Heart left ventricle (tissue), 16 donors: Measurements from ENCODE around the gene FOLR3. TPM values are rescaled to one million over a fixed set of nuclear protein-coding genes. Genes with fewer than 3 reads are reported as not detected.
"Not testable (repeated sequence)": the region's sequence is repeated elsewhere in the genome, so short reads cannot be mapped to it uniquely, and the experiment has no call there.

Experiments
- ATAC-seq, 4 donors: fragments of 200-7000 bp; cut with Tn5 transposase; one replicate each; pipeline ENCODE4 v1.9.1; 2020 to 2022; ENCODE audit warnings: moderate library complexity in 4 of 4, mild to moderate bottlenecking in 3 of 4, moderate number of reproducible peaks in 1 of 4
- DNase-seq, 5 donors: peaks; one replicate each; pipeline ENCODE4 v3.0.0-alpha.2; 2020
- H3K27ac ChIP-seq, 12 donors: fragments of 200-600 bp; sonication (generic) in 4 of 12; one replicate each; pipeline versions ENCODE4 v1.5.0 to v1.8.0; 2016 to 2022; ENCODE audit warnings: mild to moderate bottlenecking in 2 of 12
- H3K27me3 ChIP-seq, 9 donors: fragments of 200-600 bp; sonication (generic) in 2 of 9; one replicate each; pipeline versions ENCODE4 v1.5.1 to v1.8.0; 2016 to 2022; ENCODE audit warnings: mild to moderate bottlenecking in 3 of 9
- H3K36me3 ChIP-seq, 9 donors: fragments of 200-600 bp; sonication (generic) in 2 of 9; one replicate each; pipeline versions ENCODE4 v1.5.0 to v1.8.0; 2018 to 2022; ENCODE audit warnings: mild to moderate bottlenecking in 2 of 9
- H3K4me1 ChIP-seq, 12 donors: fragments of 200-600 bp; sonication (generic) in 4 of 12; one replicate each; pipeline versions ENCODE4 v1.5.0 to v1.8.0; 2016 to 2022; ENCODE audit warnings: mild to moderate bottlenecking in 3 of 12
- H3K4me3 ChIP-seq, 12 donors: fragments of 200-600 bp; sonication (generic) in 4 of 12; one replicate each; pipeline versions ENCODE4 v1.5.0 to v1.8.0; 2017 to 2022; ENCODE audit warnings: mild to moderate bottlenecking in 9 of 12, moderate library complexity in 4 of 12
- H3K9me3 ChIP-seq, 12 donors: fragments of 200-600 bp; sonication (generic) in 4 of 12; one replicate each; pipeline versions ENCODE4 v1.5.0 to v1.8.0; 2016 to 2022; ENCODE audit warnings: mild to moderate bottlenecking in 1 of 12
- POLR2A ChIP-seq, 2 donors: fragments of 450-650 bp; IDR thresholded peaks; one replicate each; pipeline ENCODE4 v1.6.1; 2017; ENCODE audit warnings: antibody characterized with exemption in 2 of 2, mild to moderate bottlenecking in 2 of 2, moderate library complexity in 2 of 2
- WGBS, 4 donors: extraction: QIAGEN DNeasy Blood & Tissue Kit in 2 of 4; methylation state at CpG; one replicate each; pipeline versions ENCODE4 v1.1.5 to v1.1.7; 2013 to 2018; 5-methylcytosine and 5-hydroxymethylcytosine counted together
- intact Hi-C, 10 donors: fragments of 100-400 bp; cut with DNase I; formaldehyde crosslinking; loops; one replicate each; pipeline versions ENCODE4 v1.11.1 to v1.14.2; 2022
- polyA plus RNA-seq, 2 donors: library from polyadenylated mRNA; stranded (reverse); fragments of 200-250 nt; gene quantifications; one replicate each; pipeline ENCODE4 v1.2.3, GENCODE V29; 2013
- total RNA-seq, 9 donors: library from RNA; depleted of rRNA in 2 of 9; stranded (reverse); fragments of >200 nt in 2 of 9; fragmentation: NEBNext Ultra II Directional in 3 of 9; extraction: Animal tissue kit (Norgen Biotek cat#: 25700) in 3 of 9; gene quantifications; one replicate each; pipeline versions ENCODE4 v1.1.0 to v1.2.4, GENCODE V29; 2016 to 2023
- TF ChIP-seq, protein P1 (sequence below), 12 donors: fragments of 200-600 bp; sonication (generic) in 4 of 12; IDR thresholded peaks; one replicate each; pipeline versions ENCODE4 v1.5.0 to v1.8.0; 2018 to 2022; ENCODE audit warnings: antibody characterized with exemption in 12 of 12, mild to moderate bottlenecking in 5 of 12
- donor health status: ischemic (EF 13 %, LVEDD 7.1; RV severe dilation, severe dysfunction).
- donor health status: healthy with polysubstance abuse.
- donor health status: DM: no; HTN: yes; CAD: no.
- donor health status: DM: no; HTN: no; CAD: no.
- donor health status: ischemic (EF 25% LVEDD 6.9; RV normal size, moderate dysfunction).
- donor health status: ischemic (EF 25% LVEDD 5.7; RV mildly dilated, moderate dysfunction).
- donor health status: healthy.
- donor health status: DM: yes; HTN: yes; CAD: no.
- donor health status: ischemic (EF 35%, LVEDD 5.7; RV mildly dilated, moderate dysfunction).
- donor health status: nonischemic (EF 11% LVEDD 7.7; RV severe dilation, severe dysfunction).
- donor health status: DM: yes; HTN: yes; CAD: no.
- donor health status: PGD.
- donor health status: ischemic (EF 29% LVEDD 5.4; RV normal size, mild dysfunction).
- donor health status: nonischemic (EF 23%, LVEDD 6.1; RV moderate dilation, normal function).

Gene FOLR3
- total and polyA plus RNA-seq, 11 donors, result 0.43 to 1.1 (median 0.85) TPM; not detected in 7

DNA sequence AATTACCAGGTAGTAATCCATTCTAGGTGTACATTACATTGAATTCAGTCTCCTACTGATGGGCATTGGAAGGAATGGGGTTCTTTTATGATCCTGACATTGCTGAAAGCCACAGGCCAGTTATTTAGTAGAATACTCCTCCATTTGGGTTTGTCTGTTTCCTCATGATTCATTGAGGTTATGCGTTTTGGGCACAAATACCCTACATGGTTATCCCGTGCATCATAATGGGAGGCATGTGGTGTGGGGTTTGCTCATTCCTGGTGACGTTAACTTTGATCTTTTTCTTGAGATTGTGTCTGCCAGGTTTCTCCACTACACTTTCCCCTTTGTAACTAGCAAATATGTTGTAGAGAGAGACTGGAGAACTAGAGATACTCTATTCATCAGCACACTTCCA lies 5.5 kb downstream of the FOLR3 start:
- Histone ChIP-seq H3K36me3 (no peaks in the 10 kb centered on the region), H3K4me3 (no peak overlapping the region), H3K27me3 (no peaks in the 10 kb centered on the region), H3K9me3 (no peaks in the 10 kb centered on the region), H3K4me1 (peaks cover 0 to 5% (median 0%) of the 10 kb centered on the region in 12 donors), H3K27ac (no peak overlapping the region)
- DNase-seq (no peak), ATAC-seq (no peak)
- TF ChIP-seq, protein P1, sequence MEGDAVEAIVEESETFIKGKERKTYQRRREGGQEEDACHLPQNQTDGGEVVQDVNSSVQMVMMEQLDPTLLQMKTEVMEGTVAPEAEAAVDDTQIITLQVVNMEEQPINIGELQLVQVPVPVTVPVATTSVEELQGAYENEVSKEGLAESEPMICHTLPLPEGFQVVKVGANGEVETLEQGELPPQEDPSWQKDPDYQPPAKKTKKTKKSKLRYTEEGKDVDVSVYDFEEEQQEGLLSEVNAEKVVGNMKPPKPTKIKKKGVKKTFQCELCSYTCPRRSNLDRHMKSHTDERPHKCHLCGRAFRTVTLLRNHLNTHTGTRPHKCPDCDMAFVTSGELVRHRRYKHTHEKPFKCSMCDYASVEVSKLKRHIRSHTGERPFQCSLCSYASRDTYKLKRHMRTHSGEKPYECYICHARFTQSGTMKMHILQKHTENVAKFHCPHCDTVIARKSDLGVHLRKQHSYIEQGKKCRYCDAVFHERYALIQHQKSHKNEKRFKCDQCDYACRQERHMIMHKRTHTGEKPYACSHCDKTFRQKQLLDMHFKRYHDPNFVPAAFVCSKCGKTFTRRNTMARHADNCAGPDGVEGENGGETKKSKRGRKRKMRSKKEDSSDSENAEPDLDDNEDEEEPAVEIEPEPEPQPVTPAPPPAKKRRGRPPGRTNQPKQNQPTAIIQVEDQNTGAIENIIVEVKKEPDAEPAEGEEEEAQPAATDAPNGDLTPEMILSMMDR (IDR thresholded peaks at IDR 0.05), result no peak
- no peak for TF ChIP-seq POLR2A (IDR thresholded peaks at IDR 0.05)
- intact Hi-C loops, result loop anchor here in 6 of 10 donors (5.0 kb wide), 2 partner anchors 114 to 164 kb away; no protein-coding TSS in a partner anchor
- 77 to 85% (median 82%) methylated on average over 3 of the region's 3 CpGs for WGBS, 4 donors

DNA sequence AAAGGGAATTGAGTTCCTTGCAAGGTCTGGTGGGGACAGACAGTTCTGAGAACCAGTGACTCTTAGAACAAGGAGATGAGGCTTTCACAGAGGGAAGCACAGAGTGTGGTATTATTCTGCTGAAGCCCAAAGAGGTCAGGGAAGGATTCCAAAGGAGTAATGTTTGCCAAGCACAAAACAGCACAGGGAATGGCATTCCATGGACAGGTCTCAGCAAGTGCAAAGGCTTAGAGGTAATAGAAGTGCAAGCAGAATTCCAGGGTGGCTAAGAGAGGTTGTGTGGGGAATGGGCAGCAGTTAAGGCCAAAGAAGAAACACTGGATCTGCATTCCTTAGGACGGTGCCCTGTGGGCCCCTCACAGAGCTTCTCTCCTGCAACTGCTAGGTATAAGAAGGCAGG lies 6.6 kb downstream of the FOLR3 start:
- H3K4me3 ChIP-seq, DNase-seq, H3K36me3 ChIP-seq, ATAC-seq, H3K27me3 ChIP-seq, H3K4me1 ChIP-seq, H3K9me3 ChIP-seq, H3K27ac ChIP-seq: not testable (repeated sequence)
- intact Hi-C loops, result loop anchor here in 6 of 10 donors (5.0 kb wide), 2 partner anchors 115 to 165 kb away; no protein-coding TSS in a partner anchor
- 38 to 57% (median 52%) methylated on average over 1 of the region's 1 CpG for WGBS, 4 donors

DNA sequence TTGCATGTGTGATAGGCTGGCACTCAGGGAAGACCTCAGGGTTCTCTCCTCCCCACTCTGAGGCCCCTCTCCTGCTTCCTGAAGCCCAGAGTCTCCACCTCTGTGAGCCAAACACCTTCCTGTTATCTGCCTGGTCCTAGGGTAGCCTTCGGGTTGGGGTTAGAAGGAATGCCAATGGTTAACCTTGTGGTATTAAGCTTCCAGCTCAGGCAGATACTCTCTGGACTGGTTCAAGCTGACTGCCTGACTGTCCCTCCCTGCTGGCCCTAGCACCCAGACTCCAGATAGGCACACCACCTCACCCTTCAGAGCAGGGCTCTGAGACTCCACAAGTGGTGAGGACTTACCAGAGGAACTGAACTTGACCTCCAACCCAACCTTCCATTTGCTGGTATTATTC lies 7.0 kb downstream of the FOLR3 start:
- WGBS, 4 donors, result 11 to 83% (median 45%) methylated on average over 1 of the region's 1 CpG
- intact Hi-C loops, result loop anchor here in 6 of 10 donors (5.0 kb wide), 2 partner anchors 115 to 165 kb away; no protein-coding TSS in a partner anchor
- not testable (repeated sequence) for H3K4me1 ChIP-seq, H3K4me3 ChIP-seq, H3K9me3 ChIP-seq, H3K27ac ChIP-seq, ATAC-seq, H3K36me3 ChIP-seq, H3K27me3 ChIP-seq, DNase-seq

DNA sequence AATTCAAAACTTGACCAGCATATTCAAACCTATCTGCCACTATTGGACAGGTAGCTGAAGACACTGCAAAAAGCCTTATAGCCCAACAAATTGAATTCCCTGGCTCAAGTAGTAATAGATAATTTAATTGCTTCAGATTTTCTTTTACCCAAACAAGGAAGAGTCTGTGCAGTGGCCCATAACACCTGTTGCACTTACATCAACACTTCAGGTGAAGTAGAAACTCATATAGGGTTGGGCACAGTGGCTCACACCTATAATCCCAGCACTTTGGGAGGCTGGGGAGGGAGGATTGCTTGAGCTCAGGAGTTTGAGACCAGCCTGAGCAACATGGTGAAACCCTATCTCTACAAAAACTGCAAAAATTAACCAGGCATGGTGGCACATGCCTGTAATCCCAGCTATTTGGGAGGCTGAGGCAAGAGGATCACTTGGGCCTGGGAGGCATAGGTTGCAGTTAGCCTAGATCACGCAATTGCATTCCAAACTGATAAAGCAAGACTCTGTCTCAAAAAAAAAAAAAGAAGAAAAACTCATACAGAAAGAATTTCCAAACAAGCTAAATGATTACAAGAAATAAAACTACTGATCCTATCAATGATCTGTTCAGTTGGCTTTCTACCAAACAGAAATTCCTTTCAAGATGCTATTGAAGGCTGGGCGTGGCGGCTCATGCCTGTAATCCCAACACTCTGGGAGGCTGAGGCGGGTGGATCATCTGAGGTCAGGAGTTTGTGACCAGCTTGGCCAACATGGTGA lies 9.5 kb downstream of the FOLR3 start:
- intact Hi-C loops, result loop anchor here in 8 of 10 donors (1.0 to 5.0 kb wide), 5 partner anchors 118 to 168 kb away; no protein-coding TSS in a partner anchor
- Histone ChIP-seq H3K4me3 (no peak overlapping the region), H3K4me1 (peaks cover 0 to 5% (median 0%) of the 10 kb centered on the region in 12 donors), H3K27ac (no peak overlapping the region), H3K36me3 (no peaks in the 10 kb centered on the region), H3K9me3 (no peaks in the 10 kb centered on the region), H3K27me3 (peaks cover 0 to 6% (median 0%) of the 10 kb centered on the region in 9 donors)
- WGBS, 4 donors, result 82 to 90% (median 89%) methylated on average over 4 of the region's 4 CpGs
- DNase-seq (no peak), ATAC-seq (no peak)
- TF ChIP-seq, protein P1 (IDR thresholded peaks at IDR 0.05), result no peak
- no peak for TF ChIP-seq POLR2A (IDR thresholded peaks at IDR 0.05)

DNA sequence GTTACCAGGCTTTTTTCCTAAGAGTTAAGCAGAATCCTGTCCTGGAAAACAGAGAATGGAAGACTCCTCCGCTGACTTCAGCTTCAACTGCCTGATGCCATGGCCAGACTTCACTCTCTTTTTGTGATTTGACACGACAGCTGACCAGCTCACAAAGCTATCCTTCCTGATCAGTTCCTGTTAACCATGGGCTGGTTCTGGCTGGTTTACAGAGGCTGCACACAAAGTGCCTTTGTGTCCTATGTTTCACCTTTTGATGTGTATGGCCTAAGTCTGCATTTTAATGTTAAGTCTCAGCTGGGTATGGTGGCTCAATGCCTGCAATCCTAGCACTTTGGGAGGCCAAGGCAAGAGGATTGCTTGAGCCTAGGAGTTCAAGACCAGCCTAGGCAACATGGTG lies 11.1 kb downstream of the FOLR3 start:
- no peak overlapping the region for H3K4me3 ChIP-seq

More for the DNA sequence above, 11.1 kb downstream of the FOLR3 start:
- Histone ChIP-seq H3K27ac (no peak overlapping the region), H3K9me3 (no peaks in the 10 kb centered on the region), H3K27me3 (peaks cover 0 to 6% (median 0%) of the 10 kb centered on the region in 9 donors), H3K4me1 (peaks cover 0 to 5% (median 0%) of the 10 kb centered on the region in 12 donors), H3K36me3 (no peaks in the 10 kb centered on the region)
- ATAC-seq (no peak), DNase-seq (no peak)
- no peak for TF ChIP-seq POLR2A (IDR thresholded peaks at IDR 0.05)
- TF ChIP-seq, protein P1 (IDR thresholded peaks at IDR 0.05), result no peak
- 27 to 73% (median 37%) methylated on average over 2 of the region's 2 CpGs for WGBS, 4 donors
- intact Hi-C loops, result no loop called here
